Bronchus fibroblast of lung (primary cell): ENCODE data around the gene PRSS33. TPM values are rescaled to one million over a fixed set of nuclear protein-coding genes. Genes with fewer than 3 reads are reported as not detected.

Source experiments
- total RNA-seq: library from RNA; depleted of rRNA; stranded (reverse); fragments of >200 nt; gene quantifications from 2 replicates; pipeline ENCODE4 v1.2.3, GENCODE V29; 2015

PRSS33 gene, protein sequence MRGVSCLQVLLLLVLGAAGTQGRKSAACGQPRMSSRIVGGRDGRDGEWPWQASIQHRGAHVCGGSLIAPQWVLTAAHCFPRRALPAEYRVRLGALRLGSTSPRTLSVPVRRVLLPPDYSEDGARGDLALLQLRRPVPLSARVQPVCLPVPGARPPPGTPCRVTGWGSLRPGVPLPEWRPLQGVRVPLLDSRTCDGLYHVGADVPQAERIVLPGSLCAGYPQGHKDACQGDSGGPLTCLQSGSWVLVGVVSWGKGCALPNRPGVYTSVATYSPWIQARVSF
- not detected in 2 replicates for total RNA-seq

DNA sequence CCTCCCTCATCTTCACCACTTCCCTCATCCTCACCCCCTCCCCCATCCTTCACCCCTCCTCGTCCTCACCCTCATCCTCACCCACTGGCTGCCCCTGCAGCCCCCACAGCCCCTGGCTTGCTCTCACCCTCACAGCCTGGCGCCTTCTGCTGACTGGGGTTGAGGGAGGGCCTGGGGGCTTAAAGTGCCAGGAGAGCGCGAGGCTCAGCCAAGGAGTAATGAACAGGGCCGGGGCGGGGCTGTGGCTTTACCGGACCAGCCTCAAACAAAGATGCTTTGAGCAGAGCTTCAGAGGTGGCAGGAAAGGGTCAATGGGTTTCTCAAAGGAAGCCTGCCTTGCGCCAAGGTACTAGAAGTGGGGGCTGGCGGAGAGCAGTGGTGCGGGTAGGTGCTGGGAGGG is at the start of gene PRSS33:
TSS of gene PRSS33 (minus strand) at position 155 of the 400 bp plus-strand sequence. CDS start 1,013 bp downstream, outside the sequence.

DNA sequence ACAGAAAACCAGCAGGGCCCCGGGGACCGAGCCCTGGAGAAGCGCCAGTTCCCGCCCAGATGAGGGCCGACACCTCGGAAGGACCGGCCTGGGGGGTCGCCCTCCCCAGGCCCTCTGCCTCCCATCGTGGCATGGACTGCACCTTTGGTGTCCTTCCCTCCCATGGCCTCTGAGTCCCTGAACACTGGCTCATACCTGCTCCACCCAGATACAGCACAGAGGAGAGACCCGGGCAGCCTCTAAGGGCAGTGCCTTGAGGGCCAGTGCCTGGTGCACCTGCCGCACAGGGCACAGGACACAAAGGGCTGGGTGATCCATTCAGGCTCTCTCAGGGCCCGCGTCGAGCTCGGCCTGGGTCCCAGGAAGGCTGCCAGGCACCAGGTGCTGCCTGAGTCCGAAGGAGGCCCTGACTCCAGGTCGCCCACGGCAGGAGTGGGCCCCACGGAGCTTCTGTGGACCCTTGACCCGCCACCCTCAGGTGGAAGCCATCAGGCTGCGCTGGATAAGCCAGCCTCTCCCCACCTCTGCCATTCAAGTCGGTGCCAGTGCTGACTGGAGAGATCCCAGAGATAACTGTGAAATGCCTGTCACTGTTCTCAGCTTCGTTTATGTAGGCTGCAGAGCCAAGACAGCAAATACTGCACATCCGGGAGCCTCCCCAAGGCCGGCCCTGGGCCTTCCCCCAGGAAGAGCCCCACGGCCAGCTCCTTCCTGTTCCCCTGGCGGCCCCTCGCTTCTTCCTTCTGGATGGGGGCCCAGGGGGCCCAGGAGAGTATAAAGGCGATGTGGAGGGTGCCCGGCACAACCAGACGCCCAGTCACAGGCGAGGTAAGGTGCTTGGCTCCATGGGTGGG is 42.4 kb upstream of the PRSS33 start, which contains the start of gene ZG16B:
TSS of gene ZG16B (plus strand) at position 803 of the 854 bp plus-strand sequence. CDS start 139 bp downstream, outside the sequence.

DNA sequence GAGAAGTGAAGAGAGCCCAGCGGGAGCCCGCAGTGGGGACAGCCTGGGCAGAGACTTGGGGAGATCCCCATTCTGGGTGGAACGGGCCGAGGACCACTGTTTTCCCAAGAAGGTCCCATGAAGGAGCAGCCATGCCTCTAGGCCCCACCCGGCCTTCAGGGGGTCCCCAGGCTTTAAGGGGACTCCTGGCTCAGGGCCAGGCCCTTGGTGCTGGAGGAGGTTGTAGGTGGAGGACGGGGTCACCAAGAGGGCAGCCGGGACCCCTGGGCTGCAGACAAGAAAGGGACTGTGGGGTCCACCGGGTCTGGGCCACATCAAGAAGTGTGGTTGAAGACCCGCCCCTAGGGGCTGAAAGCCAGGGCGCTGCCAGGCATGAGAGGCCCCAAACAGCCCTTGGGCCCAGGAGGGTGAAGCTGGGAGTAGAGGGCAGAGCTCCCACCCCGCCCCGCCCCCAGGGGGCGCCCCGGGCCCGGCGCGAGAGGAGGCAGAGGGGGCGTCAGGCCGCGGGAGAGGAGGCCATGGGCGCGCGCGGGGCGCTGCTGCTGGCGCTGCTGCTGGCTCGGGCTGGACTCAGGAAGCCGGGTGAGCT is 29.5 kb upstream of the PRSS33 start, which contains the start of gene PRSS21:
TSS of gene PRSS21 (plus strand) at position 487 of the 589 bp plus-strand sequence. CDS start at position 519, 32 bp downstream.

DNA sequence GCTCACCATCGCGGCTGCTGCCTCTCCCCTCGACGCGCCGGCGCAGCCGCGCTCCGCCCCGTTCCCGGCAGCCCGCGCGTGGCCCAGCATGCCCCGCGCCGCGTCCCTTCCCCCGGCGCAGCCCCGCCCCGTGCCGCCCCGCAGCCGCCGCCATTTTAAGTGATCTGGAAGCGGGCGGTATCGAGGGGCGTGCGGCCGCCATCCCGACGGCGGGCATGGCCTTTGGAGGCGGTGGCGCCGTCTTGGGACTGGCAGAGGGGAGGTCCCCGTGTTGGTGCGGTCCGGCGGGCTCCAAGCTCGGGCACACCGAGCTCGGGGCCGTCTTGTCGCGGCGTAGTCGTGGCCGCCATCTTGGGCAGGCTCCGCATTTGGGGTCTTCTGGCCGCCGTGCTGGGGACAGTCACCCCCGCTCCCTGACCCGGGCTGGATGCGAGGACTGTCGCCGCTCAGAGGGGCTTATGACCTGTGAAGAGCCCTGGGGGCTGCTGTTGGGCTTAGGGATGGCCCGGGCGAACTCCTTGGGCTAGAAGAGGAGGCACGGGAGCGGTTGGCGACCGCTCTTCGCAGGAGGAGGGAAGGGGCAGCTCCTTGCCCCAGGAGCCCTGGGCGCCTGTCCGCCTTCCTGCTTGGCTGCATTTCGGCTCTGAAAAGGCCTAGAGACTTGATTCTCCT is 10.0 kb downstream of the PRSS33 start, which contains the start of gene ELOB:
TSS of gene ELOB (minus strand) at position 50 of the 672 bp plus-strand sequence. CDS start at position 9, 41 bp downstream.

DNA sequence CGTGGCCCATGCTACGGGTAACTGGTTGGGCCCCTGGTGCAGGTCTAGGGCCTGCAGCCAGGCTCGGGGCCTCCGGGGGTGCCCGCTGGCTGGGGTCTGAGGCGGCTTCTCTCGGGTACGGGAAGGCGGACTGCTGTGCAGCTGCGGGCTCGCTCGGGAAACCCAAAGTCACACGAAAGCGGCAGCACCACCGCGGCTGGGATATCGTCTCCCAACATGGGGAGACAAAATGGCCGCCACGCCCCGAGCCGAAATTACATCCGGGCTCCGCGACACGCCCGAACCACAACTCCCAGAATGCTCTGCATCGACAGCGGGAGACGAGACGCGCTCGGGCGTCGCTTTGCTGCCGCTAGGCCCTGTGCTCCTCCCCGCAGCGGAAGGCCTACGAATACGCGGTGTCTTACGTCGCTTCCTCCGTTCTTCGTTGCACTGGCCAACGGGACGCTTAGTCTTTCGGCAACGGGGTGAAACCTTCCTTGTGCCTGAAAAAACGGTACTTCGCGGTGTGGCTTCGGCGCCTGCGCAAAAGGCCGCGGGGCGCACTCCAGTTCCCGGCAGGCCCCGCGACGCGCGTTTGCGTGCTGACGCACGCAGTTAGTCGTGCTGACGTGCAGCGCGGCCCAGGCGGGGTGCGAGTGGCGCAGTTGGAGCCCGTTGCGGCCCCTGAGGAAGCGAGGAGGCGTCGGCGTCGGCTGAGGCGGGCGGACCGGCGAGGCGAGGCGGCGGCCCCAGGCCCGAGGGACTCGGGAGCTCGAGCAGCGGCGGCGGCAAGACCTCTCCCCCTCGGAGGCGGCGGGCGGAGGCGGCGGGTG is 35.1 kb downstream of the PRSS33 start, which contains the start of gene SRRM2:
TSS of gene SRRM2 (plus strand) at position 604 of the 815 bp plus-strand sequence. CDS start 3,727 bp downstream, outside the sequence.

Other genes with a start within 250 kb of the PRSS33 start
- 13.1 and 13.6 TPM in 2 replicates for gene PDPK1, start 249.5 kb downstream of the PRSS33 start, total RNA-seq
- gene KCTD5, start 105.0 kb downstream of the PRSS33 start, total RNA-seq = 27.6 and 34.2 TPM in 2 replicates
- gene PRSS27, start 67.3 kb downstream of the PRSS33 start, total RNA-seq = 0.50 and 0.74 TPM in 2 replicates
- 43.3 and 52.5 TPM in 2 replicates for gene SRRM2, start 34.9 kb downstream of the PRSS33 start, total RNA-seq
- 333 and 369 TPM in 2 replicates for gene ELOB, start 10.3 kb downstream of the PRSS33 start, total RNA-seq
- not detected in 2 replicates for gene PRSS41, start 10.9 kb upstream of the PRSS33 start, total RNA-seq
- not detected in 2 replicates for gene PRSS21, start 29.7 kb upstream of the PRSS33 start, total RNA-seq
- gene ZG16B, start 42.7 kb upstream of the PRSS33 start, total RNA-seq = 0.45 and 1.0 TPM in 2 replicates
- not detected in 2 replicates for gene PRSS22, start 70.6 kb upstream of the PRSS33 start, total RNA-seq
- 72.8 and 91.0 TPM in 2 replicates for gene FLYWCH2, start 95.7 kb upstream of the PRSS33 start, total RNA-seq
- 34.6 and 35.1 TPM in 2 replicates for gene FLYWCH1, start 124.4 kb upstream of the PRSS33 start, total RNA-seq
- 0.15 TPM in 1 of 2 replicates, not detected in the other for gene KREMEN2, start 176.7 kb upstream of the PRSS33 start, total RNA-seq
- gene PAQR4, start 181.8 kb upstream of the PRSS33 start, total RNA-seq = 19.6 and 24.9 TPM in 2 replicates
- gene PKMYT1, start 192.9 kb upstream of the PRSS33 start, total RNA-seq = 47.6 and 51.1 TPM in 2 replicates
- not detected in 2 replicates for gene CLDN9, start 225.4 kb upstream of the PRSS33 start, total RNA-seq
- gene CLDN6, start 230.6 kb upstream of the PRSS33 start, total RNA-seq = 0.15 and 0.17 TPM in 2 replicates
- gene TNFRSF12A, start 232.8 kb upstream of the PRSS33 start, total RNA-seq = 376 and 378 TPM in 2 replicates
- gene HCFC1R1, start 236.4 kb upstream of the PRSS33 start, total RNA-seq = 59.5 and 72.5 TPM in 2 replicates
- 39.4 and 46.1 TPM in 2 replicates for gene THOC6, start 236.5 kb upstream of the PRSS33 start, total RNA-seq
- gene BICDL2, start 249.4 kb upstream of the PRSS33 start, total RNA-seq = not detected in 2 replicates